ENCODE data around the gene BCL7C. TPM values are rescaled to one million over a fixed set of nuclear protein-coding genes. Genes with fewer than 3 reads are reported as not detected.
"Not testable (repeated sequence)": the region's sequence is repeated elsewhere in the genome, so short reads cannot be mapped to it uniquely, and the experiment has no call there.

The BCL7C gene
- total and polyA plus RNA-seq, 9 donors, result 29.2 to 47.6 (median 35.7) TPM

- H3K9me3 ChIP-seq (replicated peaks; ENCODE audit: control insufficient read depth, low read depth, low read length), result no peaks in the 10 kb centered on the region
- no peak for DNase-seq
- peaks cover 5% of the 10 kb centered on the region for H3K36me3 ChIP-seq (ENCODE audit: control insufficient read depth, insufficient read depth, low read length)
- H3K4me1 ChIP-seq (ENCODE audit: control insufficient read depth, insufficient read depth, low read length), result no peaks in the 10 kb centered on the region
- no peaks in the 10 kb centered on the region for H3K27me3 ChIP-seq (ENCODE audit: control insufficient read depth, insufficient read depth, low read length)
- H3K27ac ChIP-seq (ENCODE audit: low read length), result no peak overlapping the region
- 75% methylated on average over 4 of the region's 6 CpGs for WGBS (ENCODE audit: insufficient coverage)
- H3K4me3 ChIP-seq (ENCODE audit: low read length), result no peak overlapping the region
Measured at GRCh38 chr16:30866031-30866430, 27.8 kb downstream of the BCL7C start.

- not testable (repeated sequence) for H3K9me3 ChIP-seq (replicated peaks; ENCODE audit: control insufficient read depth, low read depth, low read length); H3K4me1 ChIP-seq (ENCODE audit: control insufficient read depth, insufficient read depth, low read length); H3K27me3 ChIP-seq (ENCODE audit: control insufficient read depth, insufficient read depth, low read length); H3K36me3 ChIP-seq (ENCODE audit: control insufficient read depth, insufficient read depth, low read length); H3K27ac ChIP-seq (ENCODE audit: low read length); DNase-seq; H3K4me3 ChIP-seq (ENCODE audit: low read length)
- 82% methylated on average over 2 of the region's 3 CpGs for WGBS (ENCODE audit: insufficient coverage)
Measured at GRCh38 chr16:30863178-30863577, 30.7 kb downstream of the BCL7C start.

GRCh38 chr16:30860729-30861128, 33.1 kb downstream of the BCL7C start:
- H3K4me1 ChIP-seq (ENCODE audit: control insufficient read depth, insufficient read depth, low read length); H3K9me3 ChIP-seq (replicated peaks; ENCODE audit: control insufficient read depth, low read depth, low read length); H3K4me3 ChIP-seq (ENCODE audit: low read length); H3K36me3 ChIP-seq (ENCODE audit: control insufficient read depth, insufficient read depth, low read length); DNase-seq; H3K27ac ChIP-seq (ENCODE audit: low read length); H3K27me3 ChIP-seq (ENCODE audit: control insufficient read depth, insufficient read depth, low read length): not testable (repeated sequence)
- 50% methylated on average over 1 of the region's 7 CpGs for WGBS (ENCODE audit: insufficient coverage)

GRCh38 chr16:30858829-30859423, 35.0 kb downstream of the BCL7C start:
- no peak overlapping the region for H3K4me3 ChIP-seq (ENCODE audit: low read length)
- H3K9me3 ChIP-seq (replicated peaks; ENCODE audit: control insufficient read depth, low read depth, low read length), result no peaks in the 10 kb centered on the region
- no peak overlapping the region for H3K27ac ChIP-seq (ENCODE audit: low read length)
- no peaks in the 10 kb centered on the region for H3K4me1 ChIP-seq (ENCODE audit: control insufficient read depth, insufficient read depth, low read length)
- WGBS (ENCODE audit: insufficient coverage), result no CpG with 5 or more reads among the region's 4 CpGs
- H3K27me3 ChIP-seq (ENCODE audit: control insufficient read depth, insufficient read depth, low read length), result no peaks in the 10 kb centered on the region
- H3K36me3 ChIP-seq (ENCODE audit: control insufficient read depth, insufficient read depth, low read length), result peaks cover under 1% of the 10 kb centered on the region
- DNase-seq, result no peak

- no peaks in the 10 kb centered on the region for H3K4me1 ChIP-seq (ENCODE audit: control insufficient read depth, insufficient read depth, low read length)
- no peaks in the 10 kb centered on the region for H3K9me3 ChIP-seq (replicated peaks; ENCODE audit: control insufficient read depth, low read depth, low read length)
- peaks cover 8% of the 10 kb centered on the region for H3K36me3 ChIP-seq (ENCODE audit: control insufficient read depth, insufficient read depth, low read length)
- no peaks in the 10 kb centered on the region for H3K27me3 ChIP-seq (ENCODE audit: control insufficient read depth, insufficient read depth, low read length)
- H3K4me3 ChIP-seq (ENCODE audit: low read length), result no peak overlapping the region
- DNase-seq, result no peak
- no peak overlapping the region for H3K27ac ChIP-seq (ENCODE audit: low read length)
- 75% methylated on average over 2 of the region's 3 CpGs for WGBS (ENCODE audit: insufficient coverage)
Measured at GRCh38 chr16:30858111-30858495, 35.8 kb downstream of the BCL7C start.

- 100% methylated on average over 2 of the region's 2 CpGs for WGBS (ENCODE audit: insufficient coverage)
- H3K27ac ChIP-seq (ENCODE audit: low read length), result no peak overlapping the region
Measured at GRCh38 chr16:30853758-30854157, 40.1 kb downstream of the BCL7C start.

GRCh38 chr16:30850246-30850645, 43.6 kb downstream of the BCL7C start:
- Histone ChIP-seq H3K36me3 (ENCODE audit: control insufficient read depth, insufficient read depth, low read length) (peaks cover 14% of the 10 kb centered on the region), H3K9me3 (replicated peaks; ENCODE audit: control insufficient read depth, low read depth, low read length) (no peaks in the 10 kb centered on the region), H3K4me1 (ENCODE audit: control insufficient read depth, insufficient read depth, low read length) (peaks cover 4% of the 10 kb centered on the region), H3K27me3 (ENCODE audit: control insufficient read depth, insufficient read depth, low read length) (no peaks in the 10 kb centered on the region), H3K27ac (ENCODE audit: low read length) (no peak overlapping the region), H3K4me3 (ENCODE audit: low read length) (no peak overlapping the region)
- no CpG with 5 or more reads among the region's 1 CpG for WGBS (ENCODE audit: insufficient coverage)
- no peak for DNase-seq

More at GRCh38 chr16:30853758-30854157, 40.1 kb downstream of the BCL7C start:
- Histone ChIP-seq H3K36me3 (ENCODE audit: control insufficient read depth, insufficient read depth, low read length) (peaks cover 14% of the 10 kb centered on the region), H3K4me3 (ENCODE audit: low read length) (no peak overlapping the region), H3K9me3 (replicated peaks; ENCODE audit: control insufficient read depth, low read depth, low read length) (no peaks in the 10 kb centered on the region), H3K27me3 (ENCODE audit: control insufficient read depth, insufficient read depth, low read length) (no peaks in the 10 kb centered on the region), H3K4me1 (ENCODE audit: control insufficient read depth, insufficient read depth, low read length) (no peaks in the 10 kb centered on the region)
- DNase-seq, result no peak

DNA sequence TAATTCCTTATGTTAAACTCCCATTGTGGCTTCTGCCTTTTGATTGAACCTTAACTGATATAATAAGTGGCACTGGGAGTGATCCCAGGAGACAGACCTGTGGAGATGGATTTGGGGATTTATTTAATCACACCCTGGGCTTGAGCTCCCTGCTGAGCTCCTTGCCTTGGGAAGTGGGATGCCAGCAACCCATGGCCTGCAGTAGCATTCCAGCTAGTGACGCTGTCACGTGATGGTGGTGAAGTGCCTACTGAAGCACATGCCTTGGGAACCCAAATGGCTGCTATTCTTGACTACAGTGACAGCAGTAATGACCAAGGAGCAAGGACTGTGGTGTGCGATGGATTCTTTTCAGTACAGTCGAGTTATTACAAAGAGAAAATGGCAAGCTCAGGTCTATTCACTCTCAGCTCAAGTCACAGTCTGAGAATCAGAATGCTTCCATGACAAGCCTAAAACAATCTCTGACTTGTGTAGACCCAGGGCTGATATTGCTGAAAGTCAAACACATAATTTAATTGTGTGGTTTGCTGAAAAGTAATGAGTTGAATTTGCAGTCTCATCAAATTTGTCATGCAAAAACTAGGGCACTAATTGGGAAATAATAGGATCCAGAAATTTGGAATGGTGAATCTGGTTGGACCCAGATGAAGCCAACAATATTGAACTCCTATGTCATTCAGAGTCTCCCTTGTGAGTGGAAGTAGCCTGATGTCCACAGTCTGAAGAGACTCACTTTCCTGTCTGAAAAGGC, 47.1 kb downstream of the BCL7C start:
- WGBS (ENCODE audit: insufficient coverage), result 88% methylated on average over 4 of the region's 4 CpGs

DNA sequence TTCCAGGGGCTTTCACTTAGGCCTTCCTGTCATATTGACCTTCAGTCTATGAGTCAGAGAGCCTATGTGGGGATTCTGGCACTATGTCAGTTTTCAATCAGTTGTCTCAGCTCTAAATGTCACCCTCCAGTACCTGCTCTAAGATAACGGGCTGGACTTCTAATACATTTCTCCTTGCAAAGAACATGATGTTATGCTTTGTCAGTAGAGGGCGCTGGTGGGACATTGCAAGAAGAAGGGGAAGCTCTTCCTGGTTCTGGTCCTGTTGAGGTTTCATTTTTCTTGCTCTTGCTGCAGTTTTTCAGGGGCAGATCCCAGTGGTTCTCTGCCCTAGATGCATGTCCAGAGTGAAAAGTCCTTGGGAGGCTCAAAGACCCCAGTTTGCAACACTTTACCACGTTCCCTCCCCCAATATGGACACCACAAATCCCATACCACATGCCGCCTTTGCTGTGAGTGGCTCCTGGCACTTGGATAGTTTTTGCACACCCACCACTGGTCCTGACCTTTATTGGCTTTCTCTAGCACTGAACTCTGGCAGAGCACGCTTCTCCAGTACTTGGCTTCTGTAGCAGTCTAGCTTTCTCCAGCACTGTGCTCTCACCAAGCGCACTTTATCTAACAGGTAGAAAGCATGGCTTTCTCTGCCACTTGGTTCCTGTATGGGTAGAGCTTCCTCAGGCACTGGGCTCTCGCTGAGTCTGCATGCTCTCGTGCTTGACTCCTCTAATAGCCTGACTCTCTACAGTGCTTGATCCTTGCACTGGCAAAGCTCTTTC, 49.0 kb downstream of the BCL7C start:
- no peak overlapping the region for H3K4me3 ChIP-seq (ENCODE audit: low read length)
- H3K4me1 ChIP-seq (ENCODE audit: control insufficient read depth, insufficient read depth, low read length), result peaks cover 10% of the 10 kb centered on the region
- WGBS (ENCODE audit: insufficient coverage), result 23% methylated on average over 7 of the region's 8 CpGs
- H3K27me3 ChIP-seq (ENCODE audit: control insufficient read depth, insufficient read depth, low read length), result no peaks in the 10 kb centered on the region
- peak; percentile 94 for DNase-seq
- peak overlapping the region; percentile 37 for H3K27ac ChIP-seq (ENCODE audit: low read length)
- H3K9me3 ChIP-seq (replicated peaks; ENCODE audit: control insufficient read depth, low read depth, low read length), result no peaks in the 10 kb centered on the region
- no peaks in the 10 kb centered on the region for H3K36me3 ChIP-seq (ENCODE audit: control insufficient read depth, insufficient read depth, low read length)

More for the DNA sequence above, 47.1 kb downstream of the BCL7C start:
- peaks cover 10% of the 10 kb centered on the region for H3K4me1 ChIP-seq (ENCODE audit: control insufficient read depth, insufficient read depth, low read length)
- H3K36me3 ChIP-seq (ENCODE audit: control insufficient read depth, insufficient read depth, low read length), result peaks cover 6% of the 10 kb centered on the region
- H3K27me3 ChIP-seq (ENCODE audit: control insufficient read depth, insufficient read depth, low read length), result no peaks in the 10 kb centered on the region
- H3K27ac ChIP-seq (ENCODE audit: low read length), result no peak overlapping the region
- no peaks in the 10 kb centered on the region for H3K9me3 ChIP-seq (replicated peaks; ENCODE audit: control insufficient read depth, low read depth, low read length)
- DNase-seq, result no peak
- H3K4me3 ChIP-seq (ENCODE audit: low read length), result no peak overlapping the region

GRCh38 chr16:30844346-30844670, 49.6 kb downstream of the BCL7C start:
- H3K4me1 ChIP-seq (ENCODE audit: control insufficient read depth, insufficient read depth, low read length), result peaks cover 10% of the 10 kb centered on the region
- no peak for DNase-seq
- no peak overlapping the region for H3K27ac ChIP-seq (ENCODE audit: low read length)
- no peaks in the 10 kb centered on the region for H3K36me3 ChIP-seq (ENCODE audit: control insufficient read depth, insufficient read depth, low read length)
- no peaks in the 10 kb centered on the region for H3K27me3 ChIP-seq (ENCODE audit: control insufficient read depth, insufficient read depth, low read length)
- no peak overlapping the region for H3K4me3 ChIP-seq (ENCODE audit: low read length)
- H3K9me3 ChIP-seq (replicated peaks; ENCODE audit: control insufficient read depth, low read depth, low read length), result no peaks in the 10 kb centered on the region
- no CpG with 5 or more reads among the region's 1 CpG for WGBS (ENCODE audit: insufficient coverage)

Measured in muscle of leg (tissue), 11 donors.